SU-DHL-6 (cell line): ENCODE measurements around the gene HOXA7.
A peak's percentile ranks its signal among the peaks of the same experiment; 100 is the strongest.

ENCODE experiments used
- H2AFZ ChIP-seq: fragments of 200-600 bp; sonication (generic); 2 replicates; pipeline ENCODE4 v1.6.1; 2014; ENCODE audit warnings: low read depth, mild to moderate bottlenecking, moderate library complexity, mixed read lengths, antibody characterized with exemption, low read length; ENCODE audit not compliant: severe bottlenecking
- H3F3A ChIP-seq: fragments of 200-600 bp; shearing (Covaris generic); 2 replicates; pipeline ENCODE4 v1.6.0; 2016; ENCODE audit warnings: antibody characterized with exemption, mild to moderate bottlenecking; ENCODE audit not compliant: insufficient read depth
- H3K27ac ChIP-seq: fragments of 200-600 bp; sonication (generic); 2 replicates; pipeline ENCODE4 v1.5.1; 2016; ENCODE audit warnings: low read depth, mild to moderate bottlenecking, low read length, moderate library complexity, mixed read lengths
- H3K27me3 ChIP-seq: fragments of 200-600 bp; sonication (generic), shearing (Covaris generic); 2 replicates; pipeline ENCODE4 v1.6.0; 2014; ENCODE audit warnings: mild to moderate bottlenecking, low read length
- H3K36me3 ChIP-seq: fragments of 200-600 bp; sonication (generic); 2 replicates; pipeline ENCODE4 v1.6.1; 2014; ENCODE audit warnings: mild to moderate bottlenecking, low read length, mixed read lengths
- H3K4me2 ChIP-seq: fragments of 300-600, 200-600 bp; shearing (Covaris generic), sonication (generic); 2 replicates; pipeline ENCODE4 v1.6.0; 2014; ENCODE audit warnings: low read length, low read depth, mild to moderate bottlenecking; ENCODE audit not compliant: poor library complexity, severe bottlenecking
- H3K4me3 ChIP-seq: fragments of 200-600 bp; sonication (generic); 2 replicates; pipeline ENCODE4 v1.5.1; 2014; ENCODE audit warnings: antibody characterized with exemption, low read length, mild to moderate bottlenecking, mixed read lengths; ENCODE audit not compliant: insufficient read depth, poor library complexity, severe bottlenecking
- H3K79me2 ChIP-seq: fragments of 200-600 bp; sonication (generic); 2 replicates; pipeline ENCODE4 v1.6.1; 2014; ENCODE audit warnings: mild to moderate bottlenecking, low read length, moderate library complexity; ENCODE audit not compliant: insufficient read depth
- H3K9ac ChIP-seq: fragments of 200-600 bp; sonication (generic); 2 replicates; pipeline ENCODE4 v1.7.0; 2014; ENCODE audit warnings: mild to moderate bottlenecking, low read length
- H3K9me2 ChIP-seq: fragments of 200-600 bp; sonication (generic); replicated peaks from 2 replicates; pipeline ENCODE4 v1.6.1; 2014; ENCODE audit warnings: low read length; ENCODE audit not compliant: insufficient read depth
- H3K9me3 ChIP-seq: fragments of 200-600 bp; sonication (generic); 2 replicates; pipeline ENCODE4 v1.6.1; 2014; ENCODE audit warnings: low read length, mixed read lengths; ENCODE audit not compliant: insufficient read depth
- H4K20me1 ChIP-seq: fragments of 200-600 bp; sonication (generic); 2 replicates; pipeline ENCODE4 v1.6.1; 2014; ENCODE audit warnings: low read depth, mild to moderate bottlenecking, antibody characterized with exemption, low read length, moderate library complexity, mixed read lengths
- EZH2phosphoT487 ChIP-seq: fragments of 200-600 bp; sonication (generic), shearing (Covaris generic); conservative IDR thresholded peaks from 2 replicates; pipeline ENCODE4 v1.6.1; 2018; ENCODE audit warnings: mild to moderate bottlenecking, antibody characterized with exemption, low read length, moderate library complexity, mixed read lengths
- TF ChIP-seq, protein P1 (sequence below): fragments of 200-600 bp; sonication (generic); IDR thresholded peaks from one replicate; pipeline ENCODE4 v1.5.1; 2017; ENCODE audit warnings: antibody characterized with exemption, mild to moderate bottlenecking, low read length, moderate library complexity; ENCODE audit not compliant: insufficient read depth, poor library complexity, severe bottlenecking

Gene HOXA7

DNA sequence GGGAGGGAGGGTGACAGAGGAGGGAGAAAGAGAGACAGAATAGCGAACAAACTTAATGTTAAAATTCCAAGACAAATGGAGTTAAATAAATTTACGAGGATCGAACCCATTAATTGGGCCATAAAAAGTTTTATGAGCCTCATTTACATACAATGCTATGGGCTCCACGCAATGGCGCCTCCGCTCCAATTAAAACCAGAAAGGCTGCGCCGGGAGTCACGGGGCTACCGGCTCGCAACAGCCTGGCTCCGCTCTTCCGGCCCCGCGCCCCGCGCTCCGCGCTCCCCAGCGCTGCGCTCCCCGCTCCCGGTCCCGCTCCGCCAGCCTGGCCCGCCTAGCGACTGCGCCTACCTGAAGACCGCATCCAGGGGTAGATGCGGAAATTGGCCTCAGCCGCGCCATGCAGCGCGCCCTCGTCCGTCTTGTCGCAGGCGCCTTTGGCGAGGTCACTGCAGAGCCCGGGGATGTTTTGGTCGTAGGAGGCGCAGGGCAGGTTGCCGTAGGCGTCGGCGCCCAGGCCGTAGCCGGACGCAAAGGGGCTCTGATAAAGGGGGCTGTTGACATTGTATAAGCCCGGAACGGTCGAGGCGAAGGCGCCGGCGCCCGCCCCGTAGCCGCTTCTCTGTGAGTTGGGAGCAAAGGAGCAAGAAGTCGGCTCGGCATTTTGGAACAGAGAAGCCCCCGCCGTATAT is 513 bp downstream of the HOXA7 start:
- Histone ChIP-seq H3K27ac (peak overlapping the region; percentile 85), H3K79me2 (0 out of 2 replicates have a peak, but pooled peaks cover 4% of the 10 kb centered on the region), H3K4me2 (peak overlapping the region; percentile 83), H3K27me3 (no peaks in the 10 kb centered on the region), H3F3A (peaks cover 17% of the 10 kb centered on the region), H3K9me3 (no peaks in the 10 kb centered on the region), H3K9ac (peak overlapping the region; percentile 83), H2AFZ (peak overlapping the region; percentile 77), H3K9me2 (no peaks in the 10 kb centered on the region), H3K36me3 (0 out of 2 replicates have a peak, but pooled peaks cover 4% of the 10 kb centered on the region), H3K4me3 (peak overlapping the region; percentile 69), H4K20me1 (no peaks in the 10 kb centered on the region)
- TF ChIP-seq, protein P1, sequence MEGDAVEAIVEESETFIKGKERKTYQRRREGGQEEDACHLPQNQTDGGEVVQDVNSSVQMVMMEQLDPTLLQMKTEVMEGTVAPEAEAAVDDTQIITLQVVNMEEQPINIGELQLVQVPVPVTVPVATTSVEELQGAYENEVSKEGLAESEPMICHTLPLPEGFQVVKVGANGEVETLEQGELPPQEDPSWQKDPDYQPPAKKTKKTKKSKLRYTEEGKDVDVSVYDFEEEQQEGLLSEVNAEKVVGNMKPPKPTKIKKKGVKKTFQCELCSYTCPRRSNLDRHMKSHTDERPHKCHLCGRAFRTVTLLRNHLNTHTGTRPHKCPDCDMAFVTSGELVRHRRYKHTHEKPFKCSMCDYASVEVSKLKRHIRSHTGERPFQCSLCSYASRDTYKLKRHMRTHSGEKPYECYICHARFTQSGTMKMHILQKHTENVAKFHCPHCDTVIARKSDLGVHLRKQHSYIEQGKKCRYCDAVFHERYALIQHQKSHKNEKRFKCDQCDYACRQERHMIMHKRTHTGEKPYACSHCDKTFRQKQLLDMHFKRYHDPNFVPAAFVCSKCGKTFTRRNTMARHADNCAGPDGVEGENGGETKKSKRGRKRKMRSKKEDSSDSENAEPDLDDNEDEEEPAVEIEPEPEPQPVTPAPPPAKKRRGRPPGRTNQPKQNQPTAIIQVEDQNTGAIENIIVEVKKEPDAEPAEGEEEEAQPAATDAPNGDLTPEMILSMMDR = no peak
- TF ChIP-seq EZH2phosphoT487 = no peak

- H4K20me1 ChIP-seq = no peaks in the 10 kb centered on the region
- peaks cover 8% of the 10 kb centered on the region; the same call in 1 of the 2 replicates for H3K79me2 ChIP-seq
- TF ChIP-seq, protein P1 = no peak
- TF ChIP-seq EZH2phosphoT487 = no peak
- H3K9ac ChIP-seq = peak overlapping the region; percentile 83
- peak overlapping the region; percentile 77 for H2AFZ ChIP-seq
- H3K27ac ChIP-seq = peak overlapping the region; percentile 85
- 0 out of 2 replicates have a peak, but pooled peaks cover 4% of the 10 kb centered on the region for H3K36me3 ChIP-seq
- H3K9me3 ChIP-seq = no peaks in the 10 kb centered on the region
- peaks cover 17% of the 10 kb centered on the region for H3F3A ChIP-seq
- H3K9me2 ChIP-seq = no peaks in the 10 kb centered on the region
- H3K4me2 ChIP-seq = peak overlapping the region; percentile 83
- H3K4me3 ChIP-seq = peak overlapping the region; percentile 69
- H3K27me3 ChIP-seq = no peaks in the 10 kb centered on the region
Measured at GRCh38 chr7:27154901-27155815, 1.3 kb downstream of the HOXA7 start.

- Histone ChIP-seq H3K79me2 (peaks cover 15% of the 10 kb centered on the region; the same call in 1 of the 2 replicates), H3K4me3 (no peak overlapping the region), H3F3A (peaks cover 13% of the 10 kb centered on the region), H3K36me3 (0 out of 2 replicates have a peak, but pooled peaks cover 4% of the 10 kb centered on the region), H3K9ac (peak overlapping the region; percentile 83), H2AFZ (peak overlapping the region; percentile 77), H4K20me1 (no peaks in the 10 kb centered on the region), H3K27ac (no peak overlapping the region), H3K4me2 (peak overlapping the region; percentile 83), H3K27me3 (no peaks in the 10 kb centered on the region), H3K9me2 (no peaks in the 10 kb centered on the region), H3K9me3 (no peaks in the 10 kb centered on the region)
- TF ChIP-seq, protein P1 = no peak
- TF ChIP-seq EZH2phosphoT487 = no peak
Measured at GRCh38 chr7:27154369-27154768, 2.1 kb downstream of the HOXA7 start.
